Gastrocnemius medialis (tissue), 4 donors: ENCODE results near the gene PI16. TPM values are rescaled to one million over a fixed set of nuclear protein-coding genes. Genes with fewer than 3 reads are reported as not detected.

Source experiments
- ATAC-seq, 2 donors: fragments of 150-250 bp; one replicate each; pipeline ENCODE4 v1.9.1; 2016
- DNase-seq, 2 donors: peaks; one replicate each; pipeline ENCODE4 v3.0.0-alpha.2; 2019
- H3K27ac ChIP-seq, 4 donors: fragments of 200-600 bp; sonication (generic); 1 replicate in 1 of 4; 2 replicates in 3 of 4; pipeline ENCODE4 v1.5.1; 2016 to 2018; ENCODE audit warnings: mild to moderate bottlenecking in 2 of 4, moderate library complexity in 1 of 4
- H3K27me3 ChIP-seq, 3 donors: fragments of 200-600 bp; sonication (generic) in 2 of 3; 1 replicate in 1 of 3; 2 replicates in 2 of 3; pipeline versions ENCODE4 v1.5.1 to v1.6.0; 2016 to 2019; ENCODE audit warnings: mild to moderate bottlenecking in 1 of 3, moderate library complexity in 1 of 3
- H3K36me3 ChIP-seq, 2 donors: fragments of 200-600 bp; sonication (generic) in 1 of 2; one replicate each; pipeline ENCODE4 v1.5.1; 2017 to 2018
- H3K4me1 ChIP-seq, 2 donors: fragments of 200-600 bp; sonication (generic) in 1 of 2; one replicate each; pipeline ENCODE4 v1.5.1; 2016 to 2017; ENCODE audit warnings: mild to moderate bottlenecking in 2 of 2
- H3K4me3 ChIP-seq, 4 donors: fragments of 200-600 bp; sonication (generic) in 3 of 4; 1 replicate in 1 of 4; 2 replicates in 3 of 4; pipeline ENCODE4 v1.5.1; 2016 to 2019; ENCODE audit warnings: mild to moderate bottlenecking in 2 of 4
- H3K9me3 ChIP-seq, 3 donors: fragments of 200-600 bp; sonication (generic) in 2 of 3; 1 replicate in 1 of 3; 2 replicates in 2 of 3; pipeline ENCODE4 v1.5.1; 2016 to 2019
- POLR2A ChIP-seq, 2 donors: fragments of 450-650 bp; IDR thresholded peaks; one replicate each; pipeline ENCODE4 v1.6.1; 2017; ENCODE audit warnings: antibody characterized with exemption in 2 of 2, mild to moderate bottlenecking in 2 of 2, moderate library complexity in 2 of 2
- in situ Hi-C, 4 donors: fragments of 200-750 bp; cut with MboI; loops; one replicate each; pipeline versions ENCODE4 v1.15.0 to v1.8.0; 2017; ENCODE audit warnings: low sequenced_read_pairs in 4 of 4
- intact Hi-C: fragments of 100-400 bp; cut with DNase I; formaldehyde crosslinking; loops from one replicate; pipeline ENCODE4 v1.15.1; 2023; ENCODE audit warnings: low total_unique reads
- total RNA-seq, 4 donors: library from RNA; depleted of rRNA; stranded (reverse); fragments of >200 nt; gene quantifications; one replicate each; pipeline versions ENCODE4 v1.1.0 to v1.2.3, GENCODE V29; 2016
- TF ChIP-seq, protein P1 (sequence below), 5 experiments: fragments of 450-650 bp in 3 of 5; fragments of 200-600 bp in 2 of 5; sonication (generic) in 2 of 5; IDR thresholded peaks in 4 of 5; conservative IDR thresholded peaks in 1 of 5; 1 replicate in 4 of 5; 2 replicates in 1 of 5; pipeline ENCODE4 v1.5.1; 2016 to 2019; ENCODE audit warnings: antibody characterized with exemption in 5 of 5, mild to moderate bottlenecking in 3 of 5, moderate library complexity in 3 of 5

Gene PI16
- total RNA-seq, 4 donors from 2014 or later: 0.87 to 3.2 (median 2.5) TPM

DNA sequence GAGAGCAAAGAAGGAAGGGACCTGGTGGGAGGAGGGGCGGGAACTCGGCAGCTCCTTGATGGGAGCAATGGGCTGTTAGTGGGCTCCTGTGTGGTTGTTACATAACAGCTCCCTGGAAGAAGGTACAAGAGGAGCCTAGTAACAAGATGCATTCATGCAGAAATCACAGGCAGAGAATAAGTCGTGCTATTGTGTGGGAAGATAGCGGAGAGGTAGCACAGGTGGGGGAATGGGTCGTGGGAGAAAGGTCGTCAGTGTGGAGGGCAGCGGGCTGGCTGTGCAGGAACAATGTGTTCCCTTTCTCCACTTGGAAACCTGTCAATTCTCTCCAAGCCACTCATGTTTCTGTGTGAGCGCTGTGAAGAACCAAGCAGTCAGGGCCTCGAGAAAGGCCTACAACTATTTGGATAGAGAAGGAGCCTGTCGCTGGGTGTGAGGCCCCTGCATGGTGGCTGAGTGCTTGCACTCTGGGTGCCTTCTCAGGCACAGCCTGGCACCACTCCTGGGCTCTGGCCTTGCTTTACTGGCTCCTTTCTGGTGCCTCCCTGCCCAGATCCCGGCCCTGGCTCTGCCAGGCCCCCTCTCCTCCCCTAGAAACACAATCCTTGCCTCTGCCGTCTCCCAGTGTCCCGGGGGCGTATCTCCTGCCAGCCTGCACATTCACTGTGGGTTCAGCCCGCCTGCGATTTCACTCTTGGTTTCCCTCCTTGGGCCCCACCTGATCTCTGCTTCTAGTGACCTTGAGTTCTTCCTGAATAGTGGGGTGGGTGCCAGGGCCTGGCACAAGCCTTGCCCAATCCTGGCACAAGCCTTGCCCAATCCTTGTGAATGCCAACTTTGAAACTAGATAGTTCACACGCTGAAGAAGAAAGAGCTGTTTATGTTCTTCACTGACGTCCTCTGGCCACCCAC is 43.5 kb downstream of the PI16 start:
- Histone ChIP-seq H3K4me1 (peaks cover 21 to 25% of the 10 kb centered on the region in 2 donors), H3K27me3 (no peaks in the 10 kb centered on the region), H3K9me3 (no peaks in the 10 kb centered on the region), H3K27ac (peak overlapping the region; percentile 93 to 100 (median 96)), H3K36me3 (no peaks in the 10 kb centered on the region), H3K4me3 (peak overlapping the region in 2 of 4 donors; percentile 30 to 43)
- intact Hi-C loops: loop anchor here (1.0 to 5.0 kb wide), 2 partner anchors 321 to 381 kb away; partner anchors contain the start of gene CDKN1A
- peak; percentile 82 to 87 for ATAC-seq
- in situ Hi-C loops: no loop called here
- peak; percentile 68 to 90 for DNase-seq
- no peak for TF ChIP-seq POLR2A (IDR thresholded peaks at IDR 0.05)
- TF ChIP-seq, protein P1, sequence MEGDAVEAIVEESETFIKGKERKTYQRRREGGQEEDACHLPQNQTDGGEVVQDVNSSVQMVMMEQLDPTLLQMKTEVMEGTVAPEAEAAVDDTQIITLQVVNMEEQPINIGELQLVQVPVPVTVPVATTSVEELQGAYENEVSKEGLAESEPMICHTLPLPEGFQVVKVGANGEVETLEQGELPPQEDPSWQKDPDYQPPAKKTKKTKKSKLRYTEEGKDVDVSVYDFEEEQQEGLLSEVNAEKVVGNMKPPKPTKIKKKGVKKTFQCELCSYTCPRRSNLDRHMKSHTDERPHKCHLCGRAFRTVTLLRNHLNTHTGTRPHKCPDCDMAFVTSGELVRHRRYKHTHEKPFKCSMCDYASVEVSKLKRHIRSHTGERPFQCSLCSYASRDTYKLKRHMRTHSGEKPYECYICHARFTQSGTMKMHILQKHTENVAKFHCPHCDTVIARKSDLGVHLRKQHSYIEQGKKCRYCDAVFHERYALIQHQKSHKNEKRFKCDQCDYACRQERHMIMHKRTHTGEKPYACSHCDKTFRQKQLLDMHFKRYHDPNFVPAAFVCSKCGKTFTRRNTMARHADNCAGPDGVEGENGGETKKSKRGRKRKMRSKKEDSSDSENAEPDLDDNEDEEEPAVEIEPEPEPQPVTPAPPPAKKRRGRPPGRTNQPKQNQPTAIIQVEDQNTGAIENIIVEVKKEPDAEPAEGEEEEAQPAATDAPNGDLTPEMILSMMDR (IDR thresholded peaks at IDR 0.05 in 4 of 5, conservative IDR thresholded peaks at IDR 0.05 in 1 of 5): no peak

DNA sequence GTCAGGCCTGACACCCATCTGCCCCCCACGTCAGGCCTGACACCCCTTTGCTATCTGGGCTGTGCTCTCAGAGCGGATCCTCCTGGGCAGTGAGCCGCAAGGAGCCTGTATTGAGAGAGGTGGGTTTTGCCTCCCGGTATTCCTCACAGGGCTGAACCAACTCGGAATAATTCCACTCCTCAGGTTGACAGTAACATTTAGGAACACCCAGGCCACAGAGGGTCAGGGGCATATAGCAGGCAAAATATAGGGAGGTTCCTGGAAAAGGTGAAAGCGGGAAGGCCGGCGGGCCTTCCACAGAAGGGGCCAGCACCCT is 44.1 kb downstream of the PI16 start:
- Histone ChIP-seq H3K4me3 (peak overlapping the region in 2 of 4 donors; percentile 30 to 43), H3K4me1 (peaks cover 21 to 25% of the 10 kb centered on the region in 2 donors), H3K9me3 (no peaks in the 10 kb centered on the region), H3K36me3 (no peaks in the 10 kb centered on the region), H3K27ac (peak overlapping the region; percentile 93 to 100 (median 96)), H3K27me3 (no peaks in the 10 kb centered on the region)
- intact Hi-C loops: loop anchor here (1.0 to 5.0 kb wide), 2 partner anchors 321 to 381 kb away; partner anchors contain the start of gene CDKN1A
- in situ Hi-C loops: no loop called here
- no peak for ATAC-seq
- no peak for DNase-seq
- TF ChIP-seq POLR2A (IDR thresholded peaks at IDR 0.05): peak; percentile 85 to 88
- TF ChIP-seq, protein P1 (IDR thresholded peaks at IDR 0.05 in 4 of 5, conservative IDR thresholded peaks at IDR 0.05 in 1 of 5): no peak

DNA sequence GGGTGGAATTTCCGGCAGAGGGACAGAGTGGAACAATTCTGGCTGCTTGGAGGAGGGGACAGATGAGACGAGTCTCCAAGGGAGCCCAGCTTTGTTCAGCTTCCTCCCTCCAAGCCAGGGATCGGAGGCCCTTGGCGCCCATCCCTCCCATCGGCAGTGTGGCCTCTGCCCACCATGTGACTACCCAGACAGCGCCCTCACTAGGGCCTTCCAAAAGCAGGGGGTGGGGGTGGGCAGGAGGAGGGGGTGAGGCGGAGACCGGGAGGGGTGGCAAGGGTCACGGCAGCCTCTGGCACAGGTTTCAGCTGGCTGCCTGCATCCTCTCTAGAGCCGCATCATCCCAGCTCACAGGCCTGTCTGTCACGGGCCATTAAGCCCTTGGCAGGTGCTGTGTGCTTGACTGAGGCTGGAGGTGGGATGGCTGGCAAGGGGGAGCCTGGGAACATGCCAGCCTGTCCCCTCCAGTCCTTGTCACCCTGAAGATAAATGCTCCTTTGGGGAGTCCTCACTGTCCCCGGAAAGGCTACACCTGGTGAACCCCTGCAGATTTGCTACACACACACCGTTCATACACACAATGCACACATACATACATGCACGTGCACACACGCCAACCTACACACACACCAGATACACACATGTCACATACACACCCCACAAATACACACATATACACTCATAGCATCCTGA is 44.7 kb downstream of the PI16 start:
- no peaks in the 10 kb centered on the region for H3K9me3 ChIP-seq
- H3K36me3 ChIP-seq: no peaks in the 10 kb centered on the region
- H3K27ac ChIP-seq: peak overlapping the region; percentile 93 to 100 (median 96)
- DNase-seq (peak in 1 of 2 donors; percentile 56), ATAC-seq (peak; percentile 11 to 31)
- intact Hi-C loops: loop anchor here (5.0 kb wide), 1 partner anchor 322 kb away; the partner anchor contains the start of gene CDKN1A
- peaks cover 21 to 25% of the 10 kb centered on the region in 2 donors for H3K4me1 ChIP-seq
- no peaks in the 10 kb centered on the region for H3K27me3 ChIP-seq
- in situ Hi-C loops: no loop called here
- TF ChIP-seq POLR2A (IDR thresholded peaks at IDR 0.05): no peak
- TF ChIP-seq, protein P1 (IDR thresholded peaks at IDR 0.05 in 4 of 5, conservative IDR thresholded peaks at IDR 0.05 in 1 of 5): no peak
- peak overlapping the region in 2 of 4 donors; percentile 30 to 43 for H3K4me3 ChIP-seq

DNA sequence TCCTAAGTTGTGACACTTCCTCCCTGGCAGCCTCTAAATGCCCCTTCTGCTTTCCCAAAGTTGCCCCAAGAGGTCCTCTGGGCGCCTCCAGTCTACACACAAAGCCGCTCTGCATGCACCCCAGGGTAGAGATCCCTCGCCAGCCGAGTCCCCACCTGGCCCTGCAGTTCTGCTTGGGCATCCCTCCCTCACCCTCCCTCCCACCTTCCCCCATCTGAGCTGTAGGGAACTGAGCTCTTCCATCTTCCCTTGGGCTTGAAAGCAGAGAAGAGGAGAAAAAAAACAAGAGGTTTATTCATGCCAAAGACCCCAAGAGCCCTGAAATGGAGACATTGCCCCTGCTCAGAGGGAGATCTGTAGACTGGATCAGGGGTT is 45.2 kb downstream of the PI16 start:
- TF ChIP-seq POLR2A (IDR thresholded peaks at IDR 0.05): no peak
- TF ChIP-seq, protein P1 (IDR thresholded peaks at IDR 0.05 in 4 of 5, conservative IDR thresholded peaks at IDR 0.05 in 1 of 5): no peak

More for the DNA sequence above, 45.2 kb downstream of the PI16 start:
- Histone ChIP-seq H3K4me1 (peaks cover 21 to 25% of the 10 kb centered on the region in 2 donors), H3K27me3 (no peaks in the 10 kb centered on the region), H3K27ac (peak overlapping the region in 3 of 4 donors; percentile 94 to 100 (median 98)), H3K4me3 (no peak overlapping the region), H3K36me3 (no peaks in the 10 kb centered on the region), H3K9me3 (no peaks in the 10 kb centered on the region)
- no peak for DNase-seq
- ATAC-seq: no peak
- in situ Hi-C loops: loop anchor here in 3 of 4 donors (25.0 kb wide), 2 partner anchors 112 to 237 kb away; partner anchors contain the start of gene C6orf89 (in 1 of the 3)
- intact Hi-C loops: loop anchor here (5.0 kb wide), 1 partner anchor 322 kb away; the partner anchor contains the start of gene CDKN1A
